ENCODE data around the gene ZNF408. TPM values are rescaled to one million over a fixed set of nuclear protein-coding genes. Genes with fewer than 3 reads are reported as not detected.

Gene ZNF408
- polyA plus RNA-seq, 1 donor (not counting 4 experiments of a cell fraction or from before 2014, with no cell fraction given), result 4.0 TPM

DNA sequence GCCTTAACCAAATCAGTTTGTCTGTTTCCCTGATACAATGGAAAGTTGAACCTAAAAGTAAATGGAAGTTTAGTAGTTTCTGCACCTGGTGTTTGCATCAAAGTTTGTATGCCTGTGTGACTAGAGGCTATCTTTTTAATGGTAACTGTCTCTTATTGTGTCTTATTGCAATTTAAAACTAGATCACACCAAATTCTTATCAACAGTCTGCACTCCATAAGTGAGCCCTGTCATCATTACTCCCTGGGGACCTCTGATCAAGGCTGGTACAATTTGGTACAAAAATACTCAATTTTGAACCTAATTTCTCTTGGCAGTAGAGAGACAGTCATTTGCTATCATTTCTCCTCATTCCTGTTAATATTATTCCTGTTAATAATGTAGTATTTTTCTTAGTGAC is 38.5 kb upstream of the ZNF408 start:
- H3K79me2 ChIP-seq (ENCODE audit: control insufficient read depth, insufficient read depth, low read length), result no peaks in the 10 kb centered on the region
- dilution Hi-C loops (cut with MboI; ENCODE audit: extremely low pct_ligation_motif_present, low sequenced_read_pairs), result no loop called here
- no peaks in the 10 kb centered on the region for H3K9me3 ChIP-seq (ENCODE audit: control insufficient read depth, low read depth, low read length)
- H3K9me1 ChIP-seq (ENCODE audit: control insufficient read depth, extremely low read depth, insufficient read depth, low read length), result no peaks in the 10 kb centered on the region
- no peak overlapping the region for H3K27ac ChIP-seq (ENCODE audit: control insufficient read depth, insufficient read depth, low read length)
- no peak overlapping the region for H3K4me2 ChIP-seq (ENCODE audit: control insufficient read depth, extremely low read depth, insufficient read depth, low read depth, low read length)
- no peak overlapping the region for H3K4me3 ChIP-seq (ENCODE audit: control insufficient read depth in 2 of 3, extremely low read depth in 1 of 3, insufficient read depth in 2 of 3, low read depth in 1 of 3, low read length in 3 of 3)
- peaks cover 3% of the 10 kb centered on the region for H4K20me1 ChIP-seq (ENCODE audit: control insufficient read depth, extremely low read depth, insufficient read depth, low read length)
- peaks cover 20 to 33% of the 10 kb centered on the region in 2 experiments for H3K36me3 ChIP-seq (ENCODE audit: control insufficient read depth in 2 of 2, extremely low read depth in 1 of 2, insufficient read depth in 2 of 2, low read length in 2 of 2)
- TF ChIP-seq EZH2 (IDR thresholded peaks at IDR 0.05; ENCODE audit: low read length), result no peak
- TF ChIP-seq, protein P1, sequence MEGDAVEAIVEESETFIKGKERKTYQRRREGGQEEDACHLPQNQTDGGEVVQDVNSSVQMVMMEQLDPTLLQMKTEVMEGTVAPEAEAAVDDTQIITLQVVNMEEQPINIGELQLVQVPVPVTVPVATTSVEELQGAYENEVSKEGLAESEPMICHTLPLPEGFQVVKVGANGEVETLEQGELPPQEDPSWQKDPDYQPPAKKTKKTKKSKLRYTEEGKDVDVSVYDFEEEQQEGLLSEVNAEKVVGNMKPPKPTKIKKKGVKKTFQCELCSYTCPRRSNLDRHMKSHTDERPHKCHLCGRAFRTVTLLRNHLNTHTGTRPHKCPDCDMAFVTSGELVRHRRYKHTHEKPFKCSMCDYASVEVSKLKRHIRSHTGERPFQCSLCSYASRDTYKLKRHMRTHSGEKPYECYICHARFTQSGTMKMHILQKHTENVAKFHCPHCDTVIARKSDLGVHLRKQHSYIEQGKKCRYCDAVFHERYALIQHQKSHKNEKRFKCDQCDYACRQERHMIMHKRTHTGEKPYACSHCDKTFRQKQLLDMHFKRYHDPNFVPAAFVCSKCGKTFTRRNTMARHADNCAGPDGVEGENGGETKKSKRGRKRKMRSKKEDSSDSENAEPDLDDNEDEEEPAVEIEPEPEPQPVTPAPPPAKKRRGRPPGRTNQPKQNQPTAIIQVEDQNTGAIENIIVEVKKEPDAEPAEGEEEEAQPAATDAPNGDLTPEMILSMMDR (optimal IDR thresholded peaks at IDR 0.05 in 1 of 3, IDR thresholded peaks at IDR 0.05 in 1 of 3, conservative IDR thresholded peaks at IDR 0.05 in 1 of 3; ENCODE audit: extremely low read depth in 1 of 3, insufficient read depth in 2 of 3, low read length in 3 of 3), result no peak
- no peak overlapping the region for H3K9ac ChIP-seq (ENCODE audit: control insufficient read depth, extremely low read depth, insufficient read depth, low read length)
- no peak for FAIRE-seq
- H2AFZ ChIP-seq (ENCODE audit: control insufficient read depth, low read length), result no peak overlapping the region
- no peaks in the 10 kb centered on the region for H3K27me3 ChIP-seq (ENCODE audit: control insufficient read depth, extremely low read depth, insufficient read depth, low read length)
- peaks cover 5% of the 10 kb centered on the region for H3K4me1 ChIP-seq (ENCODE audit: control insufficient read depth, extremely low read depth, insufficient read depth, low read length)
- DNase-seq (ENCODE audit: low read depth, low spot score), result no peak

DNA sequence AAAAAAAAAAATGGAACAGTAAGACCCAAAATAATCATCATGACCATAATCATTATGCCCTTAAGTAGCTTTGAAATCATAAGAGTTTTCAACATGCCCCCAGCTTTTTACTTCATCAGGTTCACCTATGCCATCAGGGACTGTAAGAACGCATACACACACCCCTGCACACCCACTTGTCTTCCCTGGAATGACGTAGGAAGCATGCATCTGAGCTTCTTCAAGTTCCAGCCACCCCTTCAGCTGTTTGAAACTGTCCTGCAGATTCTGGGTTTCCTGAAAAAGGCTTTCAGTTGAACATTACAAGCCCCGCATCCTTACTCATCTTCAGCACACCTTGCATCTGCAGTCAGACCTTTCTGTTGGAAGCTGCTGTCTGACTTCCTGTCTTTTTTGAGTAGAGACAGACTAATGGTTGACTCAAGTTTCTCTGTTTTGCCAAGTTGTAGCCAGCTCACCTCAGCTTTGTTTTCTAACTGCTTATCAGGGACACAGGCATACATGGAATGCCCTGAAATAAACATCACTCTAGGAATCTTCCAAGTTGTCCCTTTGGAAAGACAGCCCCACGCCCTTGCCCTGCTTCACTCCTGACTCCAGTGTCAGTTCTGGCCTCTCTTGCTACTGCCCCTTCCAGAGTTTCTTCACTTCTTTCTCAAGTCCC is 37.4 kb upstream of the ZNF408 start:
- peaks cover 28 to 31% of the 10 kb centered on the region in 2 experiments for H3K36me3 ChIP-seq (ENCODE audit: control insufficient read depth in 2 of 2, extremely low read depth in 1 of 2, insufficient read depth in 2 of 2, low read length in 2 of 2)
- H3K27ac ChIP-seq (ENCODE audit: control insufficient read depth, insufficient read depth, low read length), result no peak overlapping the region

More for the DNA sequence above, 37.4 kb upstream of the ZNF408 start:
- DNase-seq (ENCODE audit: low read depth, low spot score) (no peak), FAIRE-seq (no peak)
- Histone ChIP-seq H3K9me1 (ENCODE audit: control insufficient read depth, extremely low read depth, insufficient read depth, low read length) (no peaks in the 10 kb centered on the region), H3K9ac (ENCODE audit: control insufficient read depth, extremely low read depth, insufficient read depth, low read length) (no peak overlapping the region), H3K9me3 (ENCODE audit: control insufficient read depth, low read depth, low read length) (no peaks in the 10 kb centered on the region), H2AFZ (ENCODE audit: control insufficient read depth, low read length) (no peak overlapping the region), H3K4me3 (ENCODE audit: control insufficient read depth in 2 of 3, extremely low read depth in 1 of 3, insufficient read depth in 2 of 3, low read depth in 1 of 3, low read length in 3 of 3) (no peak overlapping the region), H3K27me3 (ENCODE audit: control insufficient read depth, extremely low read depth, insufficient read depth, low read length) (no peaks in the 10 kb centered on the region), H4K20me1 (ENCODE audit: control insufficient read depth, extremely low read depth, insufficient read depth, low read length) (peaks cover 3% of the 10 kb centered on the region), H3K4me2 (ENCODE audit: control insufficient read depth, extremely low read depth, insufficient read depth, low read depth, low read length) (no peak overlapping the region), H3K4me1 (ENCODE audit: control insufficient read depth, extremely low read depth, insufficient read depth, low read length) (peaks cover 5% of the 10 kb centered on the region), H3K79me2 (ENCODE audit: control insufficient read depth, insufficient read depth, low read length) (no peaks in the 10 kb centered on the region)
- dilution Hi-C loops (cut with MboI; ENCODE audit: extremely low pct_ligation_motif_present, low sequenced_read_pairs), result no loop called here
- TF ChIP-seq, protein P1 (optimal IDR thresholded peaks at IDR 0.05 in 1 of 3, IDR thresholded peaks at IDR 0.05 in 1 of 3, conservative IDR thresholded peaks at IDR 0.05 in 1 of 3; ENCODE audit: extremely low read depth in 1 of 3, insufficient read depth in 2 of 3, low read length in 3 of 3), result no peak
- no peak for TF ChIP-seq EZH2 (IDR thresholded peaks at IDR 0.05; ENCODE audit: low read length)

All from keratinocyte (primary cell).